ENCODE data around the gene ATP2A1. TPM values are rescaled to one million over a fixed set of nuclear protein-coding genes. Genes with fewer than 3 reads are reported as not detected.

Gene ATP2A1
- total RNA-seq, 2 donors from 2014 or later = 0.41 to 0.42 TPM

DNA sequence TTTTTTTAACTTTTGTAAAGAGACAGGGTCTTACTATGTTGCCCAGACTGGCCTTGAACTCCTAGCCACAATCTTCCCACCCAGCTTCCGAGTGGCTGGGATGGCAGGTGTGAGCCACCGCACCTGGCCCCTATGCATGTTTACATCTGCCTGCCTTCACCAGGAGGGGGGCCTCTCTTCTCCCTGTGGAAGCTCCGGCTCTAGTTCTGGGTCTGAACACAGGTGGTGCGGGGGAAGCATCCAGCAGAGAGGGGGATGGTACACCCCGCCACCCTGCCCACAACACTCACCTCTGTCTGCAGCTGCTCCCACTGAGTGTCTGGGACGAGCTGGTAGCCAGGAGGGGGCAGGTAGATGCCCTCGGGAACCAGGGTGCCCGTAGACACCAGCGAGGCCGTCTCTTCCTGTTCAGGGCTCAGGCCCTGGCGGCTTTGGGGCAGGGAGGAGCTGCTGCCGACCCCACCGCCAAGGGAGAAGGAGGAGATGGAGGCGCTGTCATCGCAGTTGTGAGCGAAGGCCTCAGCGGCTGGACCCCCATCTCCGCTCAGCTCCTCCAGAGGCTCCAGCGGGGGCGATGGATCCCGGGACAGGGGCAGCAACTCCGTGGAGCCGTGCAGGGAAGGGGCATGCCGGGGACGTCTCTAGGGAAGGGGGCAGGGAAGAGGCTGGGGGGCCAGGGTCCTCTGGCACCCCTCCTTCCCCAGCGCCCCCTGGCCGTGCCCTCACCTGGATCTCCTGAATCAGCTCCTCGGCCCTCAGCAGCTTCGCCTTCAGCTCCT lies 35.8 kb downstream of the ATP2A1 start:
- H3K4me1 ChIP-seq (ENCODE audit: control insufficient read depth in 1 of 2, low read depth in 2 of 2) = no peaks in the 10 kb centered on the region
- DNase-seq (ENCODE audit: low spot score) (no peak), ATAC-seq (ENCODE audit: insufficient number of reproducible peaks, low FRiP score, low read depth) (no peak)
- H3K9me3 ChIP-seq = no peaks in the 10 kb centered on the region
- H3K36me3 ChIP-seq = peaks cover 23% of the 10 kb centered on the region
- no peak overlapping the region for H3K4me3 ChIP-seq
- TF ChIP-seq, protein P1, sequence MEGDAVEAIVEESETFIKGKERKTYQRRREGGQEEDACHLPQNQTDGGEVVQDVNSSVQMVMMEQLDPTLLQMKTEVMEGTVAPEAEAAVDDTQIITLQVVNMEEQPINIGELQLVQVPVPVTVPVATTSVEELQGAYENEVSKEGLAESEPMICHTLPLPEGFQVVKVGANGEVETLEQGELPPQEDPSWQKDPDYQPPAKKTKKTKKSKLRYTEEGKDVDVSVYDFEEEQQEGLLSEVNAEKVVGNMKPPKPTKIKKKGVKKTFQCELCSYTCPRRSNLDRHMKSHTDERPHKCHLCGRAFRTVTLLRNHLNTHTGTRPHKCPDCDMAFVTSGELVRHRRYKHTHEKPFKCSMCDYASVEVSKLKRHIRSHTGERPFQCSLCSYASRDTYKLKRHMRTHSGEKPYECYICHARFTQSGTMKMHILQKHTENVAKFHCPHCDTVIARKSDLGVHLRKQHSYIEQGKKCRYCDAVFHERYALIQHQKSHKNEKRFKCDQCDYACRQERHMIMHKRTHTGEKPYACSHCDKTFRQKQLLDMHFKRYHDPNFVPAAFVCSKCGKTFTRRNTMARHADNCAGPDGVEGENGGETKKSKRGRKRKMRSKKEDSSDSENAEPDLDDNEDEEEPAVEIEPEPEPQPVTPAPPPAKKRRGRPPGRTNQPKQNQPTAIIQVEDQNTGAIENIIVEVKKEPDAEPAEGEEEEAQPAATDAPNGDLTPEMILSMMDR (IDR thresholded peaks at IDR 0.05) = no peak
- H3K27me3 ChIP-seq (replicated peaks; ENCODE audit: insufficient read depth) = no peaks in the 10 kb centered on the region
- H3K27ac ChIP-seq = no peak overlapping the region

DNA sequence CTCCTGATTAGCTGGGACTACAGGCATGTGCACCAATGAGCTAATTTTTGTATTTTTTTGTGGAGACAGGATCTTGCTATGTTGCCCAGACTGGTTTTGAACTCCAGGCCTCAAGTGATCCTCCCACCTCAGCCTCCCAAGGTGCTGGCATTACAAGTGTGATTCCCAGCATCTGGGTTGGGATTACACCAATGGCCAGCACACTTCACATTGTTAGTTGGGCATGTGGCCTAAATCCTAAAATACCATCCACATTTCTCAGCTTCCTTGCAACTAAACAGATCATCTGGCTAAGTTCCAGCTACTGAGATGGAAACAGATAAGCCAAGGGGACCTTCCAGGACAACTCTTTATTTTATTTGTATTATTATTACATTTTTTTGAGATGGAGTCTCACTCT lies 36.9 kb downstream of the ATP2A1 start:
- Histone ChIP-seq H3K9me3 (no peaks in the 10 kb centered on the region), H3K4me1 (ENCODE audit: control insufficient read depth in 1 of 2, low read depth in 2 of 2) (no peaks in the 10 kb centered on the region), H3K4me3 (no peak overlapping the region), H3K36me3 (peaks cover 21% of the 10 kb centered on the region), H3K27me3 (replicated peaks; ENCODE audit: insufficient read depth) (no peaks in the 10 kb centered on the region), H3K27ac (no peak overlapping the region)
- DNase-seq (ENCODE audit: low spot score) (no peak), ATAC-seq (ENCODE audit: insufficient number of reproducible peaks, low FRiP score, low read depth) (no peak)
- TF ChIP-seq, protein P1 (IDR thresholded peaks at IDR 0.05) = no peak

DNA sequence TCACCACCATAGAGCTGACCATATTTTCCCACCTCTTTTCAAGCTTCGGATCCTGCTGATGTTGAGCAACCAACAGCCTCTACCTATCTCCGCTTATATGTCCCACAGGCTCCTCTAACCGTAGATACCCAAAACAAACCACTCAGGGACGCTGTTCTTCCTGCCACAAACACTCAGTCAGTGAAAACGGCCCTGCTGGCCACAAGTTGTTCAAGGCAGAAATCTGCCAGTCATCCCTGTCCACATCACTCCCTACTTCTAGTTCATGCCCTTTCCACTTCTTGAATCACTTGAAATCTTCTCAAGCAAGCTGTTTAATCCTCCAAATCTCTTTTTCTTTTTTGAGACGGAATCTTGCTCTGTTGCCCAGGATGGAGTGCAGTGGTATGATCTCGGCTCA lies 38.8 kb downstream of the ATP2A1 start:
- TF ChIP-seq, protein P1 (IDR thresholded peaks at IDR 0.05) = no peak
- no peak overlapping the region for H3K27ac ChIP-seq
- H3K4me1 ChIP-seq (ENCODE audit: control insufficient read depth in 1 of 2, low read depth in 2 of 2) = no peaks in the 10 kb centered on the region
- H3K9me3 ChIP-seq = no peaks in the 10 kb centered on the region
- peaks cover 21% of the 10 kb centered on the region for H3K36me3 ChIP-seq
- no peak overlapping the region for H3K4me3 ChIP-seq
- ATAC-seq (ENCODE audit: insufficient number of reproducible peaks, low FRiP score, low read depth) (no peak), DNase-seq (ENCODE audit: low spot score) (no peak)
- H3K27me3 ChIP-seq (replicated peaks; ENCODE audit: insufficient read depth) = no peaks in the 10 kb centered on the region

DNA sequence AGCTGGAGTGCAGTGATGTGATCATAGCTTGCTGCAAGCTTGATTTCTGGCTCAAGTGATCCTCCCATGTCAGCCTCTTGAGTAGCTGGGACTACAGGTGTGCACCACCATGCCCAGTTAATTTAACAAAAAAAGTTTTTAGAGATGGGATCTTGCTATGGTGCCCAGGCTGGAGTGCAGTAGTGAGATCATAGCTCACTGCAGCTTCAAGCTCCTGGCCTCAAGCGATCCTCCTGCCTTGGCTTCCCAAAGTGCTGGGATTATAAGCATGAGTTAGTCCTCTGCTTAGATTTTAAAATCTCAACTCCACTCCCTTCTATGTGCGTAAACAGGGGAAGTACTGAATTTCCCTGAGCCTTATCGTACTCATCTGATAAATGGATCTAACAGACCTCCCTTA lies 40.4 kb downstream of the ATP2A1 start:
- no peak overlapping the region for H3K27ac ChIP-seq
- H3K4me1 ChIP-seq (ENCODE audit: control insufficient read depth in 1 of 2, low read depth in 2 of 2) = no peaks in the 10 kb centered on the region
- H3K9me3 ChIP-seq = no peaks in the 10 kb centered on the region
- no peaks in the 10 kb centered on the region for H3K27me3 ChIP-seq (replicated peaks; ENCODE audit: insufficient read depth)
- no peak for DNase-seq (ENCODE audit: low spot score)
- H3K36me3 ChIP-seq = peaks cover 21% of the 10 kb centered on the region
- no peak for ATAC-seq (ENCODE audit: insufficient number of reproducible peaks, low FRiP score, low read depth)
- TF ChIP-seq, protein P1 (IDR thresholded peaks at IDR 0.05) = no peak
- H3K4me3 ChIP-seq = no peak overlapping the region

DNA sequence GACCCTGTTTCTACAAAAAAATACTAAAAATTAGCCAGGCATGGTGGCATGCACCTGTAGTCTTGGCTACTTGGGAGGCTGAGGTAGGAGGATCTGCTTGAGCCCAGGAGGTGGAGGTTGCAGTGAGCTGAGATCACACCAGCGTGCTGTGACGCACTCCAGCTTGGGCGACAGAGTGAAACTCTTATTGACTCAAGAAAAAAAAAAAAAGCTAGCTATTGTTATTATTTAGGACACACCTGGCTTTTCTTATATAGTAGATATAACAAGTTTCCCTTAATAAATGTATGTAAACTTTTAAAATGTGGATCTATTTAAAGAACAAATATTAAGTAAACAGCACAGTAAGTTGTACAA lies 44.9 kb downstream of the ATP2A1 start:
- TF ChIP-seq, protein P1 (IDR thresholded peaks at IDR 0.05) = no peak
- Histone ChIP-seq H3K27me3 (replicated peaks; ENCODE audit: insufficient read depth) (no peaks in the 10 kb centered on the region), H3K27ac (no peak overlapping the region), H3K36me3 (peaks cover 4% of the 10 kb centered on the region), H3K9me3 (no peaks in the 10 kb centered on the region), H3K4me1 (ENCODE audit: control insufficient read depth in 1 of 2, low read depth in 2 of 2) (peaks cover 3 to 13% of the 10 kb centered on the region in 2 donors), H3K4me3 (no peak overlapping the region)
- no peak for ATAC-seq (ENCODE audit: insufficient number of reproducible peaks, low FRiP score, low read depth)
- no peak for DNase-seq (ENCODE audit: low spot score)

Data from thoracic aorta (tissue), 2 donors.